ENCODE results near the gene DPP10.

The DPP10 gene

DNA sequence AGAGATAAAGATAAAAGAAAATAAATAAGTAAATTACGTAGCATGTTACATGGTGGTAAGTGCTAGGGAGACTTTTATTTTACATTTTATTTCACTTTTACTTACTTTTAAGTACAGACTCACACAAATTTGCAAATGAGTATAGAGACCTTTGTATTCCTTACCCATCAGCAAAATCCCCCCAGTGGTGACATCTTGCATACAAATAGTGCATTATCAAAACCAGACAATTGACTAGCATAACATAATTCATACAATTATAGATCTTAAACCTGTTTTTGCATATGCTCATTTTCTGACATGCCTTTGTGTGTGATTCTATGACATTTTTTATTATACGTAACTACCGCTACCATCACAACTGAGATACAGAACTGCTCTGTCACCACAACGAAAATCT lies 1099.4 kb downstream of the DPP10 start:
- no peak for TF ChIP-seq EZH2 (IDR thresholded peaks at IDR 0.05; ENCODE audit: borderline replicate concordance, low read length)
- no peaks in the 10 kb centered on the region for H3K79me2 ChIP-seq (ENCODE audit: insufficient read depth, low read length)
- no peaks in the 10 kb centered on the region for H3K9me2 ChIP-seq (ENCODE audit: low read depth, low read length)
- no peak overlapping the region for H2AFZ ChIP-seq (ENCODE audit: low read length)
- H3K36me3 ChIP-seq (ENCODE audit: insufficient read depth, low read length), result no peaks in the 10 kb centered on the region
- H4K20me1 ChIP-seq (ENCODE audit: insufficient read depth, low read length), result no peaks in the 10 kb centered on the region
- no peaks in the 10 kb centered on the region for H3K27me3 ChIP-seq (ENCODE audit: insufficient read depth, low read length)
- no peak overlapping the region for H3K4me2 ChIP-seq (ENCODE audit: low read length)
- H3K4me1 ChIP-seq (ENCODE audit: insufficient read depth, low read length, severe bottlenecking), result no peaks in the 10 kb centered on the region
- H3K9ac ChIP-seq (ENCODE audit: low read length), result no peak overlapping the region
- no peaks in the 10 kb centered on the region for H3F3A ChIP-seq (ENCODE audit: insufficient read depth, low read length)
- H3K4me3 ChIP-seq (ENCODE audit: low read depth, low read length, poor library complexity, severe bottlenecking), result no peak overlapping the region
- H3K27ac ChIP-seq (ENCODE audit: low read depth, low read length, poor library complexity, severe bottlenecking), result no peak overlapping the region
- no peaks in the 10 kb centered on the region for H3K9me3 ChIP-seq (ENCODE audit: low read length)

DNA sequence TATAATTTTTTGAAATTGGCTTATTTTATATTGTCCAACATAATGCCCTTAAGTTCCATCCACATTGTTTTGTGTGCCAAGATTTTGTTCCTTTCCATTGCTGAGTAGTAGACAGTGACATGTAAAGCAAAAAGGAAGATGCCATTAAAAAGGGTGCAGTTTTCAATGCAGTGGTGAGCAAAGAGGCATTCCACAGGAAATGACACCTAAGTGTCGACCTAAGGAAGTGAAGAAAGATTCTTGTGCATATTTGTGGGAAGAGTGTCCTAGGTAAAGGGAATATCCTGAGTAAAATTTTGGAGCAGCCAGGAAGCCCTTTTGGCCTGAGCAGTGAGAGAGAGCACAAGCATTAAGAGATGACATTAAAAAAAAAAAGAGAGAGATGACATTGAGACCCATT lies 1099.9 kb downstream of the DPP10 start:
- no peak overlapping the region for H3K27ac ChIP-seq (ENCODE audit: low read depth, low read length, poor library complexity, severe bottlenecking)
- no peak overlapping the region for H3K9ac ChIP-seq (ENCODE audit: low read length)
- H4K20me1 ChIP-seq (ENCODE audit: insufficient read depth, low read length), result no peaks in the 10 kb centered on the region
- no peaks in the 10 kb centered on the region for H3K79me2 ChIP-seq (ENCODE audit: insufficient read depth, low read length)
- no peak for TF ChIP-seq EZH2 (IDR thresholded peaks at IDR 0.05; ENCODE audit: borderline replicate concordance, low read length)
- TF ChIP-seq, protein P1, sequence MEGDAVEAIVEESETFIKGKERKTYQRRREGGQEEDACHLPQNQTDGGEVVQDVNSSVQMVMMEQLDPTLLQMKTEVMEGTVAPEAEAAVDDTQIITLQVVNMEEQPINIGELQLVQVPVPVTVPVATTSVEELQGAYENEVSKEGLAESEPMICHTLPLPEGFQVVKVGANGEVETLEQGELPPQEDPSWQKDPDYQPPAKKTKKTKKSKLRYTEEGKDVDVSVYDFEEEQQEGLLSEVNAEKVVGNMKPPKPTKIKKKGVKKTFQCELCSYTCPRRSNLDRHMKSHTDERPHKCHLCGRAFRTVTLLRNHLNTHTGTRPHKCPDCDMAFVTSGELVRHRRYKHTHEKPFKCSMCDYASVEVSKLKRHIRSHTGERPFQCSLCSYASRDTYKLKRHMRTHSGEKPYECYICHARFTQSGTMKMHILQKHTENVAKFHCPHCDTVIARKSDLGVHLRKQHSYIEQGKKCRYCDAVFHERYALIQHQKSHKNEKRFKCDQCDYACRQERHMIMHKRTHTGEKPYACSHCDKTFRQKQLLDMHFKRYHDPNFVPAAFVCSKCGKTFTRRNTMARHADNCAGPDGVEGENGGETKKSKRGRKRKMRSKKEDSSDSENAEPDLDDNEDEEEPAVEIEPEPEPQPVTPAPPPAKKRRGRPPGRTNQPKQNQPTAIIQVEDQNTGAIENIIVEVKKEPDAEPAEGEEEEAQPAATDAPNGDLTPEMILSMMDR (IDR thresholded peaks at IDR 0.05; ENCODE audit: low read length), result no peak
- H3K4me3 ChIP-seq (ENCODE audit: low read depth, low read length, poor library complexity, severe bottlenecking), result no peak overlapping the region
- H3K9me2 ChIP-seq (ENCODE audit: low read depth, low read length), result no peaks in the 10 kb centered on the region
- H3K36me3 ChIP-seq (ENCODE audit: insufficient read depth, low read length), result no peaks in the 10 kb centered on the region
- H3K9me3 ChIP-seq (ENCODE audit: low read length), result no peaks in the 10 kb centered on the region
- no peaks in the 10 kb centered on the region for H3K4me1 ChIP-seq (ENCODE audit: insufficient read depth, low read length, severe bottlenecking)
- H3F3A ChIP-seq (ENCODE audit: insufficient read depth, low read length), result no peaks in the 10 kb centered on the region
- no peak overlapping the region for H3K4me2 ChIP-seq (ENCODE audit: low read length)
- H3K27me3 ChIP-seq (ENCODE audit: insufficient read depth, low read length), result no peaks in the 10 kb centered on the region
- H2AFZ ChIP-seq (ENCODE audit: low read length), result no peak overlapping the region

DNA sequence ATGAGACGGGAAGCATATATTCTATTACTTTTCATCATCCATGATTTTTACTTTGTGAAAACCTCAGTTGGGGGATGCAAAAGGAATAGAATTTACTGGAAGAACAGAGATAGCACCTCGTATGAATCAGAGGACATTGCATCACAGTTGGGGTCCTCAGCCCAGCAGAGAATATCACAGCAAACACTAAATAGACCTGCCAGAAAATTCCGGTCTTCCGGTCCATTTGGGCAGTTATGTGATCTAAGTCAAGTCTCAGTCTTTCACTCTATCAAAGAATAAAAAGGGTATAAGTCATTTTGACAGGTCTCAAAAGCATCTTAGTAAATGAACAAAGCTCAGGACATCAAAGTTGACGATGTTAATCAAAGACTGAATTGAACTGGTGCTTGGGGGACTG lies 1100.6 kb downstream of the DPP10 start:
- H3K9me3 ChIP-seq (ENCODE audit: low read length), result no peaks in the 10 kb centered on the region
- TF ChIP-seq, protein P1 (IDR thresholded peaks at IDR 0.05; ENCODE audit: low read length), result no peak
- no peak for TF ChIP-seq EZH2 (IDR thresholded peaks at IDR 0.05; ENCODE audit: borderline replicate concordance, low read length)

DNA sequence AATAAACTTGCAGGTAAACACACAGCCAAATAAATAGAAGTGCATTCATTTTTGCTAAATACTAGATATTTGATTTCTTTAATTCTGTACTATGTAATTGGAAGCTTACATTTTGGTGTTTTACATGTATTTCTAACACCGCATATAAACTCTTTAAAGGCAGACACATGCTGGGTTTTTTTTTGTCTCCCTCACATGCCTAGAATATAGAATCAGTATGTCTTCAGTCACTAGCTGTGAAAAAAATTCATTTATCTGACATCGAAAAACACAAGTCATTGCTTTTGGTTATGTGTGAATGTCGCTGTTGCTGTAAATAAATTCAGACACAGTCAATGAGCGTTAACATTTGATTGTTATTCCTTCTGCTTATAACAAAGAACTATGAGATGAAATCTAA lies 1101.0 kb downstream of the DPP10 start:
- no peak overlapping the region for H3K27ac ChIP-seq (ENCODE audit: low read depth, low read length, poor library complexity, severe bottlenecking)
- H3K9me3 ChIP-seq (ENCODE audit: low read length), result no peaks in the 10 kb centered on the region
- H3K9me2 ChIP-seq (ENCODE audit: low read depth, low read length), result no peaks in the 10 kb centered on the region
- H3K4me1 ChIP-seq (ENCODE audit: insufficient read depth, low read length, severe bottlenecking), result no peaks in the 10 kb centered on the region
- H3K4me3 ChIP-seq (ENCODE audit: low read depth, low read length, poor library complexity, severe bottlenecking), result no peak overlapping the region
- no peaks in the 10 kb centered on the region for H3F3A ChIP-seq (ENCODE audit: insufficient read depth, low read length)
- H2AFZ ChIP-seq (ENCODE audit: low read length), result no peak overlapping the region
- TF ChIP-seq, protein P1 (IDR thresholded peaks at IDR 0.05; ENCODE audit: low read length), result no peak
- TF ChIP-seq EZH2 (IDR thresholded peaks at IDR 0.05; ENCODE audit: borderline replicate concordance, low read length), result no peak
- no peak overlapping the region for H3K4me2 ChIP-seq (ENCODE audit: low read length)
- no peaks in the 10 kb centered on the region for H3K79me2 ChIP-seq (ENCODE audit: insufficient read depth, low read length)
- no peak overlapping the region for H3K9ac ChIP-seq (ENCODE audit: low read length)
- no peaks in the 10 kb centered on the region for H4K20me1 ChIP-seq (ENCODE audit: insufficient read depth, low read length)
- no peaks in the 10 kb centered on the region for H3K27me3 ChIP-seq (ENCODE audit: insufficient read depth, low read length)
- H3K36me3 ChIP-seq (ENCODE audit: insufficient read depth, low read length), result no peaks in the 10 kb centered on the region

More for the DNA sequence above, 1100.6 kb downstream of the DPP10 start:
- no peaks in the 10 kb centered on the region for H3F3A ChIP-seq (ENCODE audit: insufficient read depth, low read length)
- no peak overlapping the region for H2AFZ ChIP-seq (ENCODE audit: low read length)
- no peak overlapping the region for H3K27ac ChIP-seq (ENCODE audit: low read depth, low read length, poor library complexity, severe bottlenecking)
- H4K20me1 ChIP-seq (ENCODE audit: insufficient read depth, low read length), result no peaks in the 10 kb centered on the region
- H3K4me3 ChIP-seq (ENCODE audit: low read depth, low read length, poor library complexity, severe bottlenecking), result no peak overlapping the region
- H3K27me3 ChIP-seq (ENCODE audit: insufficient read depth, low read length), result no peaks in the 10 kb centered on the region
- H3K4me2 ChIP-seq (ENCODE audit: low read length), result no peak overlapping the region
- H3K9ac ChIP-seq (ENCODE audit: low read length), result no peak overlapping the region
- no peaks in the 10 kb centered on the region for H3K36me3 ChIP-seq (ENCODE audit: insufficient read depth, low read length)
- no peaks in the 10 kb centered on the region for H3K4me1 ChIP-seq (ENCODE audit: insufficient read depth, low read length, severe bottlenecking)
- no peaks in the 10 kb centered on the region for H3K79me2 ChIP-seq (ENCODE audit: insufficient read depth, low read length)
- H3K9me2 ChIP-seq (ENCODE audit: low read depth, low read length), result no peaks in the 10 kb centered on the region

Data from OCI-LY1 (cell line).